C1 segment of cervical spinal cord (tissue), 14 donors: ENCODE data around the gene ACKR3.

Experiments used
- DNase-seq, 14 donors: peaks; one replicate each; lab custom pipeline; 2025; lab: John Stamatoyannopoulos, UW

Gene ACKR3

GRCh38 chr2:236584521-236585384, 15.1 kb downstream of the ACKR3 start:
- DNase-seq = no peak

DNA sequence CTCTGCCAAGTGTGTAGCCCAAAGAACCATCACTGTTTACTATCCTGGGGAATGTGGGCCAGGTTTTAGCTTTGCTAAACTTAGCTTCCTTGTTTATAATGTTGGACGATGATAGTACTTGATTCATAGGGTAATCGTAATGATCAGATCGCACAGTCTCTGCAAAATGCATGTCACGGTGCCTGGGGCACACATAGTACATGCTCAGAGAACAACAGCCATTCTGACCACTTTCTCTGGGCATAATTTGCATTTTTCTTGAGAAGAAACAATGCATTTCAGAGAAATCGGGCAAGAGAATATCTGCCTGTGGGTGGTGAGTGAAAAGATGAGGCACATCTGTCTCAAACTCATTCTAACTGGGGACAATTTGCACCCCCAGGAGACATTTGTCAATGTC, 16.3 kb downstream of the ACKR3 start:
- DNase-seq = no peak

DNA sequence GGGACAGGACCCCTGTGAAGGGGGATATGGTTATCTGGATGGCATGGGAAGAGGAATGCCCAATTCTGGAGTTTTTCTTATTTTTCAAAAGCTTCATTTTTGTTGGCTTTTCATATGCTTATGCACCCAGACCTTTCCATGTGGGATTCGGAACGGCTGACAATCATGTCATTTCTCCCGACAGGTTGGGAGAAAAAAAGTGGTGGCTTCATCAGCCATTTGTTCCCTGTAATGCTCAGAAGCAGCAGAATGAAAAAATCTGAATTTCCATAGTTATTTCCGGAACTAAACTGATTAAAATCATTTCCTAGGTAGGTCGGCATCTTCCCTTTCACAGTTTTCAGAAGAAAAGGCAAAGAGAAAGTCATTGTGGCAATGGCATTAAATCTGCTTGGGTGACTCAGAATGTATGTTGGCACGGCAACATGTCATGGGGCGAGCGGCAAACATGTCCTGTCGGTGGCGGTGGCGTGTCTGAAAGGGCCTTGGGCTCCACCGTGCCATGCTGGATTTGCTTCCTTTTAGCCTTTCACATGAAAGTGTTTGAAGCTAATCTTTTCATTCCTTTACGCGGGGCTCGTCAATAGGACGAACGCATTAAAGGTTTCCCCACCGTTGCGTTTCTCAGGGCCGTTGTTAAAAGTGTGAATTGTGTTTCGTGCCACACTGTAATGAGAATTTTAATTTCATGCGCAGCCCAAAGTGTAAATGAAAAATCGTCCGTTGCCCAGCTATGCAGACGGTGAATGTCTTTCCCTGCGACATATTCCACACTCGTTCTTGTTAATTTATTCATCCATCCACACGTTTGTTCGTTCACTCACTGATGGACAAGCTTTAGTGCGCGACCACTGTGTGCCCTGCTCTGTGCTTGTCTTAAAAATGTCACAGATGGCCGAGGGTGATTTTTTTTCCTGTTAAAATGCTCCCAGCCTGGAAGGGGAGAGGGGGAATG, 18.5 kb downstream of the ACKR3 start:
- DNase-seq = no peak

DNA sequence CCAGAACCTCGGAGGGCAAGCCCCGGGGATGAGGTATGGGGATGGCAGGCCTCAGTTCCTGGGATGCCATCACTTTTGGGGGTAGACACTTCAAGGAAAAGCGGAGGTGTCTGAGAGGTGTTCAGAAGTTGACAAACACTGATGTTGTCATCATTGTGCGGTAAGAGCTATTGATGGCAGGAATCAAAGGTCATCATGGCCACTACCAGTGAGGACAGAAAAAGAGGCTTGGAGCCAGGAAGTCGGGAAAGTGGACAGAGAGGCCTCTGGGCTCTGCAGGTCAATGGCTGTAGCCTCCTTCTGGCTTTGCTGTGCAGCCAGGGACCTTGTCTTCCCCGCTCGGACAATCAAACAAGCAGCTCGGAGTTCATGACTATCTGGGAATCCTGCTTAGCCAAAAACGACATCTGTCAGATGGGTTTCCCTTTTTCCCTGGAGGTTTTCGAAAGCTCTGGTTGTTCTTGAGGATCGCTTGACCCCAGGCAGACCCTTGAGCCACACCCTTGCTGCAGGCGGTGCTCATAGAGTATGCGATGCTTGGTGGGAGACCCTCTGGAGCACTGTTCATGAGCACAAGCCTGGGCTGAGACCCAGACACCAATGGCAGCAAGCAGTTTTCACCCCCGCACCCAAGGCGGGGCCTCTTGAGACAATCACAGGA, 19.4 kb downstream of the ACKR3 start:
- no peak for DNase-seq

- DNase-seq = no peak
Observed at GRCh38 chr2:236590846-236591245, 21.2 kb downstream of the ACKR3 start.

- no peak for DNase-seq
Observed at GRCh38 chr2:236592821-236593220, 23.2 kb downstream of the ACKR3 start.

- no peak for DNase-seq
Observed at GRCh38 chr2:236593531-236593930, 23.9 kb downstream of the ACKR3 start.

- DNase-seq = no peak
Observed at GRCh38 chr2:236593956-236594355, 24.3 kb downstream of the ACKR3 start.

GRCh38 chr2:236597629-236598028, 28.0 kb downstream of the ACKR3 start:
- no peak for DNase-seq

DNA sequence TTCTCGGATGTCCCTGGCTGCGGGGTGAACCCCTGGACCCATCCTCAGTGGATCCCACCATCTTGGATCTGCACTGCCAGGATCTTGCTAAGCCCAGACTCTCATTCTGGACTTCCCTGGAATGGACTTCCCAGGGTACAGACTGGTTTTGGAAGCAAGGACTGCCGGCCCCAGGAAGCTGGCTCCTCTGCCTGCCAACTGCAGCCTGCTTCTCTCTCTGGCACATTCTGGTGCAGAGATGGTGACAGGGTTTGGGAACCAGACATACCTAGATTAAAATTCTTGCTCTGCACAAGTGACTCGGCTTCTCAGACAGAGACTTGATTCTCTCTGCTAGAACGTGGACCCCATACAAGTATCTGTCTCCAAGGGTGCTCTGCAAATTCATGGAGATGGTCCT, 29.4 kb downstream of the ACKR3 start:
- DNase-seq = peak in 2 of 14 donors; percentile 27 to 88

DNA sequence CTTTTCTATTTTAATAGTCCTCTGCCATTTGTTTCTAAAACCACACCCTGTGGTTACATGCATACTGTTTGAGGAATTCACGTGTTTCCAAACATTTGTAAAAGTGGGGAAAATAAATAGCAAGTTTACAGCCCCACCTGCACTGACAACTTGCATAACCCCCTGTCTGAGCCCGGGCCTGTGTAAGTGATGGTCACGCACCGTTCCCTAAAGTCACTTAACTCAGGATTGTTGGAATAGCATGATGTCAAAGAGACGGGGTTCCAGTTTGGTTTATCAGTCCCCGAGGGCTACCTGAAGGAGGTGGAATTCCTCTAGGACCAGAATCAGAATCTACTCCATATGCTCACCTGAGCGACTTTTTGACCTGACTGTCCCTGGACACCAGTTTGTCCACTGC, 30.5 kb downstream of the ACKR3 start:
- DNase-seq = no peak

DNA sequence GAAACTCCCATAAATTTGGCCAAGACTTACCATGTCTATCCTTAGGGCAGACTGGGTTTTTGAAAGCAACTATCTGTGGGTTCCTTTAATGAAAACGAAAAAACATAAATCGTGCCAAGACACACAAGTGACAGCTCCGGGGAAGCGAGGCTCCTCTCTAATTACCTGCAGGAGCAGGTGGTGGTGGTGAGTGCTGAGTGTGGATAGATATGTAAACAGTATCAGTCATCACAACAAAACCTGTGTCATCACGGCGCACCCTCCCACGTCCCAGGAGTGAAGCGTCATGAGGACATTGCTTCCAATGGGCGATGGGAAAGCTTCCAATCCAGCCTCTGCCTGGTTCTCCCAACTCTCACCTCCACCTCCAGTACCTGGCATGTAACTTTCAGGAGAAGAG, 31.3 kb downstream of the ACKR3 start:
- DNase-seq = no peak

DNA sequence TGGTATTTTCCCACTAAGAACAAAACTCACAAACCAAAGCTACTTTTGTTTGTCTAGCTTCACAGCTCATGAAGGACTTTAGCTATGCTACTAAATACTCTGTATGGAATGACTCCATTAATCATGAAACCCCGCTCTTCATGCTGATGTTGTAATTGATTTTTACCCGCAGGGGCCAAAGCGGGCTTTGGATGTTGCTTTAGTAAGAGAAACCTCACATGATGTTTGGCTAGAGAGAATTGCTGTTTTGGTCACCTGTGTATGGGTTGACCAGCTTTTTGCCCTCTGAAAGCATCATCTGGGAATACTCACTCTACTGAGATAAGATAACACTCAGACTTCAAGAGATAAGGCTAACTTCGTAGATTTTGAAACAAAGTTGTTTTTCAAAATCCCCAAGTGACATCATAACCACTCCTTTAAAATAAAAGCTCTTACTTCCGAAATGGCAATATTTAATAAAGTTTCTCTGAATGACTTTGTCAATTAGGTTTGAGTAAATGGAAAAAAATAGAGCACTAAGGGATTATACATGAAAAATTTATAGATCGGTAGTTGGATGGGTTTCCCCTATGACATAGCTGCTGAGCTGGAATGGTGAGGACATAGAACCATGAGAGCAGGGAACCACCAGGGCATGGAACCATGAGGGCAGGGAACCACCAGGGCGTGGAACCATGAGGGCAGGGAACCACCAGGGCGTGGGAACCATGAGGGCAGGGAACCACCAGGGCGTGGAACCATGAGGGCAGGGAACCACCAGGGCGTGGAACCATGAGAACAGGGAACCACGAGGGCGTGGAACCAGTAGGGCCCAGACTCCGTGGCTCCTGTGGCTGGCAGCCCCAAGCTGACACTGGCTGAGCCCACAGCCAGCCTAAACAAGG, 31.9 kb downstream of the ACKR3 start:
- DNase-seq = no peak

DNA sequence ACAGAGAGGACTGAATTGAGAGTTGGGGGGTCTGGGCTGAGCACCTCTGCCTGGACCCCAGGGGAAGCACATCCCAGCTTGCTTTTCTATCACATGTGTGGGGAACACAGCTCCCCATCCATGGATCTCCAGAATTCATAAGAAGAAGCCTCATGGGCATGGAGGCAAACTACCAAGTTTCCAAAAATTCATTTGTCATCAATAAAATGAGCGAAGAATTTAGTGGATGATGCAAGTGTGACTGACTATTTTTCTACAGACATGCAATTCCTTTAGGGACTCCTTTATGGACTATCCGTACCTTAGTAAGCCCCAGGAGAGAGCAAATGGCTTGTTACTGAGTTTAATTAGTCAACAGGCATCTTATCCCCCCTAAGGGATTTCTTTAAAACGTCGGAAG, 33.1 kb downstream of the ACKR3 start:
- no peak for DNase-seq

GRCh38 chr2:236603361-236604015, 33.9 kb downstream of the ACKR3 start:
- DNase-seq = peak in 1 of 14 donors; percentile 75

DNA sequence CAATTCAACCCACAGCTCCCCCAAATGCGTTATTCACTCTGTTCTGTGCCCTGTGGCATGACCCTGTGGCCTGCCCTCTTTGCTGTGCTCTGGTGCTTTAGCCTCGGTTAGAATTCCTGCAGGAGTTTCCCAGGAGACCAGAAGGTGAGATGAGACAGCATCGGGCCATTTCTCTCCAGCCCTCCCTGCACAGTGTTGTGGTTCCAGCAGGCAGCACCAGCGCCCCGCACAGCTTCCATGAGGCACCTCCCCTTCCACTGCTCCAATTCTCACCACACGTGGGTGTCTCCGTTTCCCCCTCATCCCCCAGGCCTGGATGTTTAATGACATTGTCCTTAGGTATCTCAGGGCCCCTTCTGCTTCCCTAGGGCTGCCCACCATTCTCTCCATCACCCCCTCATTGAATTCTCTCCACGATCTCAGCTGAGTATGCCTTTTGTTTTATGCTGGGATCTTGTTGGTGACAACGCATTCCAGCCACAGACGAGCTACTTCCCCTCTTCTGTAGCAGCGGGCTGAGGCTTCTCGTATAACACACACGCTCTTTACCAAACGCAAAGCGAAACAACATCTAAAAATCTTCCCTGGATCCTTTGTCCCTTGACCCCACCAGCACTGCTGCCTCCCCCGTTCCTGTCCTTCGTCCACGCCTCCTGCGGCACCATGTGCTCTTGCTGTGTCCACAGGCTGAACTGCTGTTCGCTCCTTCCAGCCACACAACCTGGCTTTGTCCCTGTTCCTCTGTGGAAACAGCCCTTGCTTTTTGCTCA, 35.1 kb downstream of the ACKR3 start:
- DNase-seq = no peak

- no peak for DNase-seq
Observed at GRCh38 chr2:236605345-236605734, 35.7 kb downstream of the ACKR3 start.

GRCh38 chr2:236606023-236606422, 36.4 kb downstream of the ACKR3 start:
- DNase-seq = no peak

GRCh38 chr2:236607471-236608187, 38.0 kb downstream of the ACKR3 start:
- no peak for DNase-seq
